Kidney (tissue), 22 donors: ENCODE data around the gene ALOX12B. TPM values are rescaled to one million over a fixed set of nuclear protein-coding genes. Genes with fewer than 3 reads are reported as not detected.

Source experiments
- DNase-seq, 5 donors: peaks; one replicate each; pipeline ENCODE4 v3.0.0-alpha.2; 2013 to 2020
- FAIRE-seq: peaks from 2 replicates; lab custom pipeline; 2012; peaks lifted over from hg19 to GRCh38; lab: Jason Lieb, UNC
- H3K27ac ChIP-seq, 2 donors: one replicate each; pipeline ENCODE4 v1.7.0; 2013; ENCODE audit warnings: low read depth in 2 of 2, low read length in 2 of 2, inconsistent platforms in 1 of 2
- H3K27me3 ChIP-seq: one replicate; pipeline ENCODE4 v1.7.1; 2013; ENCODE audit warnings: low read length, inconsistent platforms; ENCODE audit not compliant: control insufficient read depth, insufficient read depth
- H3K36me3 ChIP-seq, 3 donors: one replicate each; pipeline versions ENCODE4 v1.7.0 to v1.7.1; 2013; ENCODE audit warnings: low read length in 3 of 3, control low read depth in 1 of 3, inconsistent platforms in 1 of 3; ENCODE audit not compliant: insufficient read depth in 3 of 3, control insufficient read depth in 2 of 3
- H3K4me1 ChIP-seq, 3 donors: one replicate each; pipeline versions ENCODE4 v1.7.0 to v1.7.1; 2013; ENCODE audit warnings: low read length in 3 of 3, inconsistent platforms in 1 of 3, low read depth in 1 of 3; ENCODE audit not compliant: control insufficient read depth in 2 of 3, insufficient read depth in 2 of 3
- H3K4me3 ChIP-seq, 3 donors: one replicate each; pipeline versions ENCODE4 v1.7.0 to v1.8.1; 2013; ENCODE audit warnings: low read length in 3 of 3, control low read depth in 1 of 3, inconsistent platforms in 1 of 3
- H3K9ac ChIP-seq, 3 donors: one replicate each; pipeline versions ENCODE4 v1.7.0 to v1.7.1; 2013; ENCODE audit warnings: low read length in 3 of 3, control low read depth in 1 of 3, inconsistent platforms in 1 of 3
- H3K9me3 ChIP-seq, 3 donors: one replicate each; pipeline versions ENCODE4 v1.7.0 to v1.7.1; 2013; ENCODE audit warnings: low read length in 3 of 3, control low read depth in 1 of 3, inconsistent platforms in 1 of 3; ENCODE audit not compliant: control insufficient read depth in 2 of 3, insufficient read depth in 1 of 3
- CTCF ChIP-seq: IDR thresholded peaks from 3 replicates; pipeline ENCODE4 v1.5.1; 2012; ENCODE audit warnings: mild to moderate bottlenecking, moderate library complexity, borderline replicate concordance; ENCODE audit not compliant: insufficient read depth; ENCODE audit errors: extremely low read depth
- intact Hi-C: fragments of 100-400 bp; cut with DNase I; formaldehyde crosslinking; loops from one replicate; pipeline ENCODE4 v1.11.1; 2022
- long read RNA-seq, 10 donors: library from polyadenylated mRNA in 1 of 10; unstranded in 1 of 10; transcript quantifications; one replicate each; pipeline ENCODE4 v2.0.0 and lab custom pipeline, GENCODE V29; 2021 to 2026
- polyA plus RNA-seq: library from polyadenylated mRNA; stranded (reverse); fragments of 350-450 nt; fragmentation: Illumina TruSeq; extraction: RNeasy Lipid Tissue Mini Kit (QIAGEN cat#74804); gene quantifications from one replicate; pipeline ENCODE4 v1.2.3, GENCODE V29; 2014; ENCODE audit warnings: low read depth, low replicate concordance; ENCODE audit not compliant: insufficient read depth
- total RNA-seq: library from RNA; stranded (reverse); fragmentation: NEBNext Ultra II Directional; extraction: Animal tissue kit (Norgen Biotek cat#: 25700); gene quantifications from one replicate; pipeline ENCODE4 v1.2.1, GENCODE V29; 2021
- donor health status: control.
- donor health status: control.
- donor health status: control.
- donor health status: control.
- donor health status: control.
- donor health status: DM: yes; HTN: yes; CAD: no.
- donor health status: Normal renal cell carcinoma (clear cell type).

Gene ALOX12B
- not detected for total RNA-seq
- not detected for polyA plus RNA-seq
- long read RNA-seq, donor 1 = 0 reads
- long read RNA-seq, donor 2 = 0 reads
- long read RNA-seq, donor 3 = 0 reads
- long read RNA-seq, donor 4 = 0 reads
- long read RNA-seq, donor 5 = 0 reads
- long read RNA-seq, donor 6 = 0 reads
- long read RNA-seq, donor 7, partial matches to known transcripts = 0 of 1 reads
- long read RNA-seq, donor 7, other reads (novel, unspliced or antisense) = 1 of 1 reads
- long read RNA-seq, donor 8, partial matches to known transcripts = 0 of 1 reads
- long read RNA-seq, donor 8, other reads (novel, unspliced or antisense) = 0 of 1 reads
- long read RNA-seq, donor 9 = 0 reads
- long read RNA-seq, donor 10 = 0 reads

- no peak for FAIRE-seq
- no peaks in the 10 kb centered on the region for H3K4me1 ChIP-seq
Measured at GRCh38 chr17:8087075-8087951, at the start of gene ALOX12B. ALOX12B (minus strand) TSS chr17:8087716; CDS start chr17:8087442, 274 bp downstream.

GRCh38 chr17:8133941-8134340 is 46.4 kb upstream of the ALOX12B start:
- H3K36me3 ChIP-seq = no peaks in the 10 kb centered on the region
- DNase-seq (no peak), FAIRE-seq (no peak)
- intact Hi-C loops = no loop called here
- TF ChIP-seq CTCF = no peak
- no peak overlapping the region for H3K4me3 ChIP-seq
- H3K27ac ChIP-seq = no peak overlapping the region
- H3K9me3 ChIP-seq = no peaks in the 10 kb centered on the region
- H3K9ac ChIP-seq = no peak overlapping the region
- H3K27me3 ChIP-seq = no peaks in the 10 kb centered on the region
- peaks cover 0 to 5% (median 4%) of the 10 kb centered on the region in 3 donors for H3K4me1 ChIP-seq

More at GRCh38 chr17:8087075-8087951, at the start of gene ALOX12B:
- H3K4me3 ChIP-seq = no peak within 1 kb of the TSS
- H3K36me3 ChIP-seq = no peaks in the 10 kb centered on the region
- no peak for DNase-seq
- H3K9ac ChIP-seq = no peak within 1 kb of the TSS
- no peak for TF ChIP-seq CTCF
- no peak within 1 kb of the TSS for H3K27ac ChIP-seq
- H3K9me3 ChIP-seq = no peaks in the 10 kb centered on the region
- intact Hi-C loops = no loop called here
- H3K27me3 ChIP-seq = no peaks in the 10 kb centered on the region

- no peak for TF ChIP-seq CTCF
- H3K9me3 ChIP-seq = no peaks in the 10 kb centered on the region
- FAIRE-seq (no peak), DNase-seq (peak in 1 of 5 donors; percentile 35)
- H3K36me3 ChIP-seq = no peaks in the 10 kb centered on the region
- no peak overlapping the region for H3K9ac ChIP-seq
- H3K27ac ChIP-seq = no peak overlapping the region
- H3K4me1 ChIP-seq = peaks cover 0 to 5% (median 4%) of the 10 kb centered on the region in 3 donors
- intact Hi-C loops = no loop called here
- H3K27me3 ChIP-seq = no peaks in the 10 kb centered on the region
- no peak overlapping the region for H3K4me3 ChIP-seq
Measured at GRCh38 chr17:8133399-8133798, 45.9 kb upstream of the ALOX12B start.
